DMS53 (cell line): ENCODE measurements around the gene TM9SF1.

Source experiments
- DNase-seq: peaks from one replicate; lab custom pipeline; 2025; lab: John Stamatoyannopoulos, UW

Gene TM9SF1

DNA sequence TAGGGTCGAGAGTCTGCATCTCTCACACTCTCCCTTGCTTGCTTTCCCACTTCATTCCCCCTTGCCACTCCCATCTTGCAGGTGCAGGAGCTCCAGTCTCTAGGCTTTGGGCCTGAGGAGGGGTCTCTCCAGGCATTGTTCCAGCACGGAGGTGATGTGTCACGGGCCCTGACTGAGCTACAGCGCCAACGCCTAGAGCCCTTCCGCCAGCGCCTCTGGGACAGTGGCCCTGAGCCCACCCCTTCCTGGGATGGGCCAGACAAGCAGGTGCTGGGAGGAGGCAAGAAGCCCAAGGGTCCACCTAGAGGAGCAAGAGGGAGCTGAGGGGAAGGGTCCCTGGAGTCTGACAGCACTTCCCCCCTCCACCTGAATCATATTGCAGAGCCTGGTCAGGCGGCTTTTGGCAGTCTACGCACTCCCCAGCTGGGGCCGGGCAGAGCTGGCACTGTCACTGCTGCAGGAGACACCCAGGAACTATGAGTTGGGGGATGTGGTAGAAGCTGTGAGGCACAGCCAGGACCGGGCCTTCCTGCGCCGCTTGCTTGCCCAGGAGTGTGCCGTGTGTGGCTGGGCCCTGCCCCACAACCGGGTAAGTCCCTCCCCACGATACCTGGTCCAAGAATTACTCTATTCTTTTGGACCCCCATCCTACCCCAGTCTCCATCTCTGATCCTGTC lies 43.7 kb downstream of the TM9SF1 start:
- no peak for DNase-seq

- DNase-seq: no peak
These were observed 44.2 kb downstream of the TM9SF1 start for GRCh38 chr14:24150993-24151392.

DNA sequence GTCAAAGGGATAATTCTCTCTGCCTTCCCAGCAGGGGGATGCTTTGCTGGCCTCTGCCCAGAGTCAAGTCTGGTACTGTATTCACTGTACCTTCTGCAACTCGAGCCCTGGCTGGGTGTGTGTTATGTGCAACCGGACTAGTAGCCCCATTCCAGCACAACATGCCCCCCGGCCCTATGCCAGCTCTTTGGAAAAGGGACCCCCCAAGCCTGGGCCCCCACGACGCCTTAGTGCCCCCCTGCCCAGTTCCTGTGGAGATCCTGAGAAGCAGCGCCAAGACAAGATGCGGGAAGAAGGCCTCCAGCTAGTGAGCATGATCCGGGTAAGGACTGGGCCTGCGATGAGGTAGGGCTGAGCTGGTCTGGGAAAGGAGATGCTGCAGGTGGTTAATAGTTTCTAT lies 44.7 kb downstream of the TM9SF1 start:
- DNase-seq: no peak

GRCh38 chr14:24150061-24150460 lies 45.2 kb downstream of the TM9SF1 start:
- no peak for DNase-seq

DNA sequence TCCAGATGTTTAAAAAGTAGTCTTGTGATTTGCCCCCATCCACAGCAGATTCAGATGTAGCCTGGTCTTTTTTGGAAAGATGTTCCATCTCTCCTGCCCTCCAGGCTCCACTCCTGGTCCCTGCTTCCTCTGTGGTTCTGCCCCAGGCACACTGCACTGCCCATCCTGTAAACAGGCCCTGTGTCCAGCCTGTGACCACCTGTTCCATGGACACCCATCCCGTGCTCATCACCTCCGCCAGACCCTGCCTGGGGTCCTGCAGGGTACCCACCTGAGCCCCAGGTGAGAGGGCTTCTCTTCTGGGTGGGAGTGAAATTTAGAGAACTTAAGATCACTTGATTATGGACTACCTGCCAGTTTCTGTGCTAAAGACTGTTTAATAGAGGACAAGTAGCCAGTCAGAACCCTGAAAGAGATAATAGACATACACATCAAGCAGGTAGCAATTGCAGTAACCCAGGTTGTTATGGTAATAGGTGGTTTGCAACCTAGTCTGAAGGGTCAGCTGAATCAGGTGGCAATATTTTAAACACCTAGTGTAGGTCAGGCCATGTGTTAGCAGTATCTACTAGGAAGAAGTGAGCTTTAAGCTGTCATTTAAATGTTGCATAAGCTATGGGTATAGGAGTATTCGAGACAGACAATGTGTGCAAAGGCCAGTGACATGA lies 45.8 kb downstream of the TM9SF1 start:
- DNase-seq: no peak

DNA sequence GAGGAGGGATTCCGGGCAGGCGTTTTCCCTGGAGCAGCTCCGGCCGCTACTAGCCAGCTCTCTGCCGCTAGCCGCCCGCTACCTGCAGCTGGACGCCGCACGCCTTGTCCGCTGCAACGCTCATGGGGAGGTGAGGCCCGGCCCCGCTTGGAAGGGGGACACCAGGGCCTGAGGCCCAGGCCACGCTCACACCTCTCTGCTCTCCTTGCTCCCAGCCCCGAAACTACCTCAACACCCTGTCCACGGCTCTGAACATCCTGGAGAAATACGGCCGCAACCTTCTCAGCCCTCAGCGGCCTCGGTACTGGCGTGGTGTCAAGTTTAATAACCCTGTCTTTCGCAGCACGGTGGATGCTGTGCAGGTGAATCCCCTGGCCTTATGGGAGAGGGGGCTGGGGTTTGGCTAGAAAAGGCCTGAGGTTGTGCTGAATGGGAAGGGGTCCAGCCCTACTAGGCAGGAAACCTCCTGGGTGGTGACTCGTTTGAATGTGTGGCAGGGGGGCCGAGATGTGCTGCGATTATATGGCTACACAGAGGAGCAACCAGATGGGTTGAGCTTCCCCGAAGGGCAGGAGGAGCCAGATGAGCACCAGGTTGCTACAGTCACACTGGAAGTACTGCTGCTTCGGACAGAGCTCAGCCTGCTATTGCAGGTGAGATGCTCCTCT lies 47.3 kb downstream of the TM9SF1 start:
- DNase-seq: peak; percentile 59

- peak; percentile 97 for DNase-seq
These were observed 48.1 kb downstream of the TM9SF1 start, which contains the start of gene RNF31 for GRCh38 chr14:24146978-24147760. TSS of gene RNF31 (plus strand) at chr14:24147498. CDS start at chr14:24147699, 201 bp downstream.

DNA sequence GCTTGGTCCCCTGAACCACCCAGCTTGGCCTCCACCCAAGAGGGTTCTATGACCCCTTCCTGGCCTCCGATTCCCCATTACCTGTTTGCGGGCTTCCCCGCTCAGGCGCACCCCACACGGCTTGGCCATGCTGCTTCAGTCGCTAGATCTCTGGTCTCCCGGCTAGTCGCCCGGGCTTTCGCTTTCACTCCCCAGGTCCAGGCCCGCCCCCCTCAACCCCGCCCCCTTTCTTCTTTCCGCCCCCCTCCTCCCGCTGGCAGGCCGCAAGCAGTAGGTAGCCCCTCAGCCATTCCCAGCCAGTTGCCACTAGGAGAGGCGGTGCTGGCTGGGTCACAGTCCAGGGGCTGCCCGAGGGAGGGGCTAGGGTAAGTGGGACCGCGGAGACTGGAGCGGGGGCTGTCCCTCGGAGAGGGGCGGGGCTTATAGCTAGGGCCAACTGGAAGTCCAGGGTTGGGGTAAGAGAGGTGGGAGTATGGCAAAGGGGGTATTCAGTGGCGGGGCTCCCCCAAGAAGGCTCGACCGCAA lies 48.7 kb downstream of the TM9SF1 start, which contains the start of gene PSME2:
PSME2 (minus strand) TSS at position 158 of the 525 bp plus-strand sequence; CDS start at position 129, 29 bp downstream.
- peak; percentile 96 for DNase-seq

GRCh38 chr14:24145690-24146452 lies 49.4 kb downstream of the TM9SF1 start:
- no peak for DNase-seq

GRCh38 chr14:24145219-24145618 lies 50.0 kb downstream of the TM9SF1 start:
- no peak for DNase-seq

GRCh38 chr14:24144451-24144850 lies 50.8 kb downstream of the TM9SF1 start:
- DNase-seq: no peak

GRCh38 chr14:24143511-24143910 lies 51.7 kb downstream of the TM9SF1 start:
- DNase-seq: no peak

DNA sequence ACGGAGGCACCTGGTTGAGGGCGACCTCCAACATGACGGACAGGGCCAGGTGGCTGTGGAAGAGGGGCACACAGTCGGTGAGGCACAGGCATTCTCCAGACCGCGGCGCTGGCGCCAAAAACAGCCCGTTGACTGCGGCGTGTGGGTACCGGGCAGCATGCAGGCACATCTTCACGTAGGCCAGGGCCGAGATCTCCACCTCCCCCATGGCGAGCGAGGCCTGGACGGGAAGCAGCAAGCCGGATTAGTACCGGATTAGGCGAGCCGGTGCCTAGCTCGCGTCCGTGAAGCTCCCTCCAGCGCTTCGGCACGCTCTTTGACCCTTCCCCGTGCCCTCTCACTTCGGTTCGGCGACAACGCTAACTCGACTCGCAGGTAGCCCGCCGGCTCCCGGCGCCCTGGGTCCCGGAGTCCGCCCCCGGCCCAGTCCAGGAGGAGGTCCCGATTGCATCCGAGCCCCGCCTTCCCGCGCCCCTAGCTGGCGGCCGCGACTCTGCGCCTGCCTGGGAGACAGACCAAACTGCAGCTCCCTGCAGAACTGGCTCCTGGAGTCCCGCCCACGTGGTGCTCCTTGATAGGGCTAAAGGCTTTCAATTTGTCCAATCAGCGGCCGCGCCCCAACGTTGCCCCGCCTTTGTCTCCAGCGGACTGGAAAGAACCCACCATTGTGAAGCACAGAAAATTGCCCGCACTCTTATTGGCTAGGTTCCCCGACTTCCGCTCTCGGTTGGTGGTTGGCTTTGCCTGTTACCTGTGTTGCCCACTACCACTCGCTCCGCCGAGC lies 54.0 kb downstream of the TM9SF1 start, which contains the start of gene EMC9:
EMC9 (minus strand) TSS at position 495 of the 784 bp plus-strand sequence; CDS start at position 208, 287 bp downstream.
- peak; percentile 99 for DNase-seq

DNA sequence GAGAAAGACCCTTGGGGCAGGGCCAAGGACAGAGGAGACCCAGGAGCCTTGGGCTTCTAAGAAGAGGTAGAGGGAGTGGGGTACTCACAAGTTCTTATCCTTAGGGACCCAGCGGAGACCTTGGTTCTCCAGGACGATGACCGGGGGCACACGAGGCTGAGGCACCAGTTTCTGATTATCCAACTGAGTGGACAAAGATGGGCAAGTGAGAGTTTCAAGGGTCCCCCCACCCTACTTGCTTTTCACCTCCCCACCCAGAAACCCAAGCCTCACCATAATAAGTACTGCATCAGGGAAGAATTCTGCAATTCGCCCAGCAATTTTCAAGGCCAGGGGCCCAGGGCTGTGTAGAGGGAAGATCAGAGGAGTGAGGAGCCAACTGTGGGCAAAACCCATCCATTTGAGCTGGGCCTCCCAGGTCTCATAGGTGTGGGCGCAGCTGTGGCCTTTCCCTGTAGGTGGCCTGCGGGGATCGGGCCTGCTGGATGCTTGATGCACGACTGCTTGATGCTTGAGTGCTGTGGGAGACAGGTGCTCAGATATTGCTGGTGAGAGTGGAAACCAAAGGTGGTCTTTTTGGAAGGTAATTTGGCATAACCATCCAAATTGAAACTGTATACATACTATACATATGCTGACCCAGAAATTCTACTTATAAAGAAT lies 55.8 kb downstream of the TM9SF1 start:
- peak; percentile 37 for DNase-seq
